Glutamatergic neuron (in vitro differentiated cells): Measurements from ENCODE around the gene ETS1. TPM values are rescaled to one million over a fixed set of nuclear protein-coding genes. Genes with fewer than 3 reads are reported as not detected.

Experiments used
- DNase-seq: peaks from one replicate; pipeline ENCODE4 v3.0.0; 2022
- H3K27ac Mint-ChIP-seq: one replicate; pipeline ENCODE4 v1.8.0; 2020; ENCODE audit warnings: mild to moderate bottlenecking, mixed read lengths, inconsistent platforms; ENCODE audit not compliant: unreplicated experiment
- H3K27me3 Mint-ChIP-seq: one replicate; pipeline ENCODE4 v1.8.0; 2020; ENCODE audit warnings: mild to moderate bottlenecking, moderate library complexity, mixed read lengths, inconsistent platforms; ENCODE audit not compliant: unreplicated experiment
- H3K36me3 Mint-ChIP-seq: one replicate; pipeline ENCODE4 v1.8.0; 2020; ENCODE audit warnings: mild to moderate bottlenecking, mixed read lengths, inconsistent platforms; ENCODE audit not compliant: unreplicated experiment
- H3K4me1 Mint-ChIP-seq: one replicate; pipeline ENCODE4 v1.8.0; 2020; ENCODE audit warnings: mild to moderate bottlenecking, low read depth, mixed read lengths, inconsistent platforms; ENCODE audit not compliant: unreplicated experiment
- H3K4me3 Mint-ChIP-seq: one replicate; pipeline ENCODE4 v1.8.0; 2020; ENCODE audit warnings: mild to moderate bottlenecking, mixed read lengths, inconsistent platforms; ENCODE audit not compliant: unreplicated experiment
- H3K9me3 Mint-ChIP-seq: one replicate; pipeline ENCODE4 v1.8.0; 2020; ENCODE audit warnings: mild to moderate bottlenecking, moderate library complexity, mixed read lengths, inconsistent platforms; ENCODE audit not compliant: unreplicated experiment
- total RNA-seq: library from RNA; stranded (reverse); fragmentation: NEBNext Ultra II Directional; extraction: Animal tissue kit (Norgen Biotek cat#: 25700); gene quantifications from one replicate; pipeline ENCODE4 v1.2.1, GENCODE V29; 2021; ENCODE audit not compliant: unreplicated experiment
- TF ChIP-seq, protein P1 (sequence below): fragments of 200-600 bp; sonication (generic); IDR thresholded peaks from one replicate; pipeline ENCODE4 v1.5.0; 2021; ENCODE audit not compliant: partially characterized antibody, unreplicated experiment

ETS1 gene
- total RNA-seq, 1 donor from 2014 or later, result 1.0 TPM

- no peaks in the 10 kb centered on the region for H3K9me3 Mint-ChIP-seq
- no peaks in the 10 kb centered on the region for H3K36me3 Mint-ChIP-seq
- no peak for DNase-seq
- H3K4me1 Mint-ChIP-seq, result no peaks in the 10 kb centered on the region
- peaks cover 3% of the 10 kb centered on the region for H3K27me3 Mint-ChIP-seq
- no peak overlapping the region for H3K4me3 Mint-ChIP-seq
- H3K27ac Mint-ChIP-seq, result no peak overlapping the region
- TF ChIP-seq, protein P1, sequence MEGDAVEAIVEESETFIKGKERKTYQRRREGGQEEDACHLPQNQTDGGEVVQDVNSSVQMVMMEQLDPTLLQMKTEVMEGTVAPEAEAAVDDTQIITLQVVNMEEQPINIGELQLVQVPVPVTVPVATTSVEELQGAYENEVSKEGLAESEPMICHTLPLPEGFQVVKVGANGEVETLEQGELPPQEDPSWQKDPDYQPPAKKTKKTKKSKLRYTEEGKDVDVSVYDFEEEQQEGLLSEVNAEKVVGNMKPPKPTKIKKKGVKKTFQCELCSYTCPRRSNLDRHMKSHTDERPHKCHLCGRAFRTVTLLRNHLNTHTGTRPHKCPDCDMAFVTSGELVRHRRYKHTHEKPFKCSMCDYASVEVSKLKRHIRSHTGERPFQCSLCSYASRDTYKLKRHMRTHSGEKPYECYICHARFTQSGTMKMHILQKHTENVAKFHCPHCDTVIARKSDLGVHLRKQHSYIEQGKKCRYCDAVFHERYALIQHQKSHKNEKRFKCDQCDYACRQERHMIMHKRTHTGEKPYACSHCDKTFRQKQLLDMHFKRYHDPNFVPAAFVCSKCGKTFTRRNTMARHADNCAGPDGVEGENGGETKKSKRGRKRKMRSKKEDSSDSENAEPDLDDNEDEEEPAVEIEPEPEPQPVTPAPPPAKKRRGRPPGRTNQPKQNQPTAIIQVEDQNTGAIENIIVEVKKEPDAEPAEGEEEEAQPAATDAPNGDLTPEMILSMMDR, result no peak
Observed at GRCh38 chr11:128525411-128526243, 61.7 kb downstream of the ETS1 start.

GRCh38 chr11:128524172-128524571 is 63.2 kb downstream of the ETS1 start:
- DNase-seq, result no peak
- no peaks in the 10 kb centered on the region for H3K9me3 Mint-ChIP-seq
- H3K4me1 Mint-ChIP-seq, result no peaks in the 10 kb centered on the region
- H3K27ac Mint-ChIP-seq, result no peak overlapping the region
- H3K4me3 Mint-ChIP-seq, result no peak overlapping the region
- H3K36me3 Mint-ChIP-seq, result no peaks in the 10 kb centered on the region
- TF ChIP-seq, protein P1, result no peak
- H3K27me3 Mint-ChIP-seq, result peaks cover 3% of the 10 kb centered on the region

- no peaks in the 10 kb centered on the region for H3K4me1 Mint-ChIP-seq
- TF ChIP-seq, protein P1, result no peak
- no peak overlapping the region for H3K4me3 Mint-ChIP-seq
- peaks cover 3% of the 10 kb centered on the region for H3K27me3 Mint-ChIP-seq
- no peaks in the 10 kb centered on the region for H3K36me3 Mint-ChIP-seq
- no peak for DNase-seq
- no peak overlapping the region for H3K27ac Mint-ChIP-seq
- no peaks in the 10 kb centered on the region for H3K9me3 Mint-ChIP-seq
Observed at GRCh38 chr11:128523641-128524040, 63.7 kb downstream of the ETS1 start.

DNA sequence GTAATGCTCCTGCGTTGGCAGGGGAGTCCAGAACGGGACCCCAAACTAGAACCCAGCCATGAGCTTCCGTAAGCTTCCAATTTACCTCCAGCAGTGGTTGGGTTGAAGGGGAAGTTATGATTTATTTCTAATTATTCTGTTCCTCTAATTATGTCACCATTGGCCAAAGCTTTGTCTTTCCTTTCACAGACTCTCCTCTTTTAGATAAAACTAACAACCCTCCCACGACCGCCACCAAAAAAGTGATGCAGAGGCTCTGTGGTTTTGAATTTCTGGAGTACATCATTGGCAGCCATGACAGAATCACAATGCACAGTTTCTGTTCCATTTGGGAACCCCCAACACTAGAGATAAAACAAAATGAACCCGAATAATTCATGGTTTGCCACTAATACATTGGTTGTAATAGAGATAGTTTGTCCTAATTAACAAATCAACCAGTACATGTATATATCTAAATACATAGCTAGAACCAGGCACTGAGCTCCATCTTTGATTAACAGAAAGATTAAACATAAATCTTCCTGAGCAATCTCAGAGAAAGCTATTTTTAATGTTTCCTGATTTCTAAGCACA is 64.3 kb downstream of the ETS1 start:
- peak overlapping the region; percentile 90 for H3K4me3 Mint-ChIP-seq
- DNase-seq, result no peak
- H3K36me3 Mint-ChIP-seq, result no peaks in the 10 kb centered on the region
- H3K4me1 Mint-ChIP-seq, result no peaks in the 10 kb centered on the region
- peaks cover 3% of the 10 kb centered on the region for H3K27me3 Mint-ChIP-seq
- TF ChIP-seq, protein P1, result no peak
- no peak overlapping the region for H3K27ac Mint-ChIP-seq
- H3K9me3 Mint-ChIP-seq, result no peaks in the 10 kb centered on the region
